ENCODE results near the gene KRTAP5-5. TPM values are rescaled to one million over a fixed set of nuclear protein-coding genes. Genes with fewer than 3 reads are reported as not detected.

Gene KRTAP5-5
- total and polyA plus RNA-seq, 2 donors (not counting 3 experiments of a cell fraction or from before 2014, with no cell fraction given): not detected

GRCh38 chr11:1651411-1651980 is 21.9 kb downstream of the KRTAP5-5 start:
- DNase-seq (ENCODE audit: low read depth, low spot score): no peak
- intact Hi-C loops (cut with micrococcal nuclease): no loop called here
- Histone ChIP-seq H3K36me3 (ENCODE audit: control insufficient read depth in 2 of 2, extremely low read depth in 1 of 2, insufficient read depth in 2 of 2, low read length in 2 of 2) (no peaks in the 10 kb centered on the region), H3K4me1 (ENCODE audit: control insufficient read depth, extremely low read depth, insufficient read depth, low read length) (peaks cover 2% of the 10 kb centered on the region), H3K9me3 (replicated peaks; ENCODE audit: control insufficient read depth, insufficient read depth, low read length) (no peaks in the 10 kb centered on the region), H3K79me2 (ENCODE audit: control insufficient read depth, insufficient read depth, low read length) (no peaks in the 10 kb centered on the region), H2AFZ (ENCODE audit: low read depth, low read length) (no peak overlapping the region), H3K9ac (replicated peaks; ENCODE audit: extremely low read depth, insufficient read depth, low read length) (no peak overlapping the region), H3K27ac (ENCODE audit: insufficient read depth, low read depth, low read length) (no peak overlapping the region), H4K20me1 (replicated peaks; ENCODE audit: control insufficient read depth, extremely low read depth, insufficient read depth, low read length) (no peaks in the 10 kb centered on the region), H3K4me3 (replicated peaks in 1 of 3; ENCODE audit: insufficient read depth in 1 of 3, low read depth in 1 of 3, low read length in 3 of 3) (no peak overlapping the region), H3K27me3 (ENCODE audit: control insufficient read depth in 2 of 2, insufficient read depth in 2 of 2, low read length in 2 of 2) (peaks cover 0 to 4% of the 10 kb centered on the region in 2 experiments), H3K4me2 (ENCODE audit: insufficient read depth, low read length) (no peak overlapping the region), H3K9me1 (replicated peaks; ENCODE audit: control insufficient read depth, extremely low read depth, insufficient read depth, low read length) (no peaks in the 10 kb centered on the region)
- no peak for TF ChIP-seq EZH2 (IDR thresholded peaks at IDR 0.05; ENCODE audit: borderline replicate concordance, low read depth, low read length, severe bottlenecking)
- no peak for TF ChIP-seq GATA2 (IDR thresholded peaks at IDR 0.05; ENCODE audit: insufficient read depth, insufficient read length, low read depth, low read length)
- no peak for TF ChIP-seq JUN (IDR thresholded peaks at IDR 0.05; ENCODE audit: borderline replicate concordance, insufficient read depth, insufficient read length, low read depth)
- TF ChIP-seq POLR2A (IDR thresholded peaks at IDR 0.05; ENCODE audit: low read depth, low read length): no peak
- no peak for TF ChIP-seq MYC (IDR thresholded peaks at IDR 0.05; ENCODE audit: low read depth, low read length)
- no peak for TF ChIP-seq POLR2AphosphoS5 (IDR thresholded peaks at IDR 0.05; ENCODE audit: insufficient read depth, low read depth, low read length)
- TF ChIP-seq MAX (IDR thresholded peaks at IDR 0.05; ENCODE audit: insufficient read depth, insufficient read length): no peak
- TF ChIP-seq CTCF (IDR thresholded peaks at IDR 0.05; ENCODE audit: extremely low read depth in 1 of 2, insufficient read depth in 1 of 2, low read depth in 1 of 2, low read length in 2 of 2): no peak
- TF ChIP-seq FOS (IDR thresholded peaks at IDR 0.05; ENCODE audit: borderline replicate concordance, insufficient read depth, low read length): no peak
- ChIA-PET POLR2A (no interaction called here), CTCF (interaction anchor here (1.1 to 6.0 kb wide), 11 partner anchors 12 to 506 kb away, joined by 3 to 337 read pairs (median 12); partner anchors contain the start of gene SYT8)
- no TSS peak for BruUV-seq (replicated peaks)
- dilution Hi-C loops (cut with MboI; ENCODE audit: extremely low pct_ligation_motif_present, low sequenced_read_pairs): no loop called here
- FAIRE-seq: no peak
